ENCODE results near the gene PRRG2.

GRCh38 chr19:49635530-49636232, 54.6 kb downstream of the PRRG2 start:
- no peak for TF ChIP-seq EZH2 (IDR thresholded peaks at IDR 0.05)
- no peak; the same call in 1 of the 2 replicates for TF ChIP-seq POLR2AphosphoS5 (IDR thresholded peaks at IDR 0.05; ENCODE audit: borderline replicate concordance, low read depth, low read length)
- TF ChIP-seq FOXP2 (optimal IDR thresholded peaks at IDR 0.05; ENCODE audit: control extremely low read depth, extremely low read length, insufficient read depth), result no peak

Measured in SK-N-MC (cell line).